ENCODE results near the gene COPRS. TPM values are rescaled to one million over a fixed set of nuclear protein-coding genes. Genes with fewer than 3 reads are reported as not detected.
"Not testable (repeated sequence)": the region's sequence is repeated elsewhere in the genome, so short reads cannot be mapped to it uniquely, and the experiment has no call there.

Gene COPRS
- total RNA-seq, 4 donors from 2014 or later = 23.8 to 45.2 (median 37.0) TPM

DNA sequence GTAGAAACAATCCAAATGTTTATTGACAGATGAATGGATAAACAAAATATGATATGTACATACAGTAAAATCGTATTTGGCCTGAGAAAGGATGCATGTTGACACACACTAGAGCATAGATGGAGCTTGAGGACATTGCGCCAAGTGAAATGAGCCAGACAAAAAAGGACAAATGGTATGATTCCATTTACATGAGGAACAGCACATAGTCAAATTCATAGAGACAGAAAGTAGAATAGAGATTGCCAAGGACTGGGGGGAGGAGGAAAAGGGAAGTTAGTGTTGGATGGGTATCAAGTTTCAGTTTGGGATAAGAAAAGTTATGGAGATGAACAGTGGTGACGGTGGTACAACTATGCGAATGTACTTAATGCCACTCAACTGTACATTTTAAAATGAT lies 47.9 kb downstream of the COPRS start:
- Histone ChIP-seq H3K4me3 (no peak overlapping the region), H3K36me3 (no peaks in the 10 kb centered on the region), H3K9me3 (no peaks in the 10 kb centered on the region), H3K27me3 (no peaks in the 10 kb centered on the region), H3K27ac (no peak overlapping the region), H3K4me1 (peaks cover 0 to 8% (median 0%) of the 10 kb centered on the region in 3 donors)
- 38 to 44% methylated on average over 4 of the region's 4 CpGs for WGBS, 2 donors
- no peak for DNase-seq
- no peak for TF ChIP-seq POLR2A (IDR thresholded peaks at IDR 0.05)
- TF ChIP-seq, protein P1, sequence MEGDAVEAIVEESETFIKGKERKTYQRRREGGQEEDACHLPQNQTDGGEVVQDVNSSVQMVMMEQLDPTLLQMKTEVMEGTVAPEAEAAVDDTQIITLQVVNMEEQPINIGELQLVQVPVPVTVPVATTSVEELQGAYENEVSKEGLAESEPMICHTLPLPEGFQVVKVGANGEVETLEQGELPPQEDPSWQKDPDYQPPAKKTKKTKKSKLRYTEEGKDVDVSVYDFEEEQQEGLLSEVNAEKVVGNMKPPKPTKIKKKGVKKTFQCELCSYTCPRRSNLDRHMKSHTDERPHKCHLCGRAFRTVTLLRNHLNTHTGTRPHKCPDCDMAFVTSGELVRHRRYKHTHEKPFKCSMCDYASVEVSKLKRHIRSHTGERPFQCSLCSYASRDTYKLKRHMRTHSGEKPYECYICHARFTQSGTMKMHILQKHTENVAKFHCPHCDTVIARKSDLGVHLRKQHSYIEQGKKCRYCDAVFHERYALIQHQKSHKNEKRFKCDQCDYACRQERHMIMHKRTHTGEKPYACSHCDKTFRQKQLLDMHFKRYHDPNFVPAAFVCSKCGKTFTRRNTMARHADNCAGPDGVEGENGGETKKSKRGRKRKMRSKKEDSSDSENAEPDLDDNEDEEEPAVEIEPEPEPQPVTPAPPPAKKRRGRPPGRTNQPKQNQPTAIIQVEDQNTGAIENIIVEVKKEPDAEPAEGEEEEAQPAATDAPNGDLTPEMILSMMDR (IDR thresholded peaks at IDR 0.05) = no peak
- intact Hi-C loops (cut with DNase I) = no loop called here

- H3K9me3 ChIP-seq; H3K36me3 ChIP-seq; intact Hi-C loops (cut with DNase I); H3K27ac ChIP-seq; H3K4me3 ChIP-seq; DNase-seq; H3K27me3 ChIP-seq: not testable (repeated sequence)
- 53 to 58% methylated on average over 7 of the region's 7 CpGs for WGBS, 2 donors
- H3K4me1 ChIP-seq = peaks cover 0 to 17% (median 0%) of the 10 kb centered on the region in 3 donors
These were observed 49.2 kb downstream of the COPRS start for GRCh38 chr17:31809876-31810275.

GRCh38 chr17:31808521-31809050 lies 50.5 kb downstream of the COPRS start:
- DNase-seq = no peak
- 86 to 92% methylated on average over 4 of the region's 4 CpGs for WGBS, 2 donors
- Histone ChIP-seq H3K36me3 (no peaks in the 10 kb centered on the region), H3K4me3 (no peak overlapping the region), H3K27me3 (no peaks in the 10 kb centered on the region), H3K27ac (no peak overlapping the region), H3K4me1 (peaks cover 0 to 21% (median 0%) of the 10 kb centered on the region in 3 donors), H3K9me3 (no peaks in the 10 kb centered on the region)
- TF ChIP-seq POLR2A (IDR thresholded peaks at IDR 0.05) = no peak
- TF ChIP-seq, protein P1 (IDR thresholded peaks at IDR 0.05) = no peak
- intact Hi-C loops (cut with DNase I) = no loop called here

DNA sequence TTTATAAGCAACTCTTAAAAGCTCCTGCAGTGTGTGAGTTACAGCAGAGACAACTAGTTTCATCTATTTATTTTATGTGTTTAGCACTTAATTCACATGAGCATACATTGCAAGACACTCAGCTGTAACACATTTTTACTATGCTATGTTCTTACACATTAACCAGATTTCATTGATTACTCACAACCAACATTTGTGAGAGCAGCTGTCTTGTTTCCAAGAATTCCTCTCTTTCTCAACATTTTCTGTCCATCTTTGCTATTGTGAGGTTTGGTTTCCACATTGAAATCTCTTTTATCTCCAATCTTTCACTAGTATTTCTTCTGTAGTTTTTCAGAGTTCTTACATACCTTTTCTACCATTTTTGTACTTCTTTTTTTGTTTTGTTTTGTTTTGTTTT lies 51.2 kb downstream of the COPRS start:
- H3K36me3 ChIP-seq = no peaks in the 10 kb centered on the region
- no peaks in the 10 kb centered on the region for H3K9me3 ChIP-seq
- no peaks in the 10 kb centered on the region for H3K27me3 ChIP-seq
- no peak overlapping the region for H3K27ac ChIP-seq
- no peak for DNase-seq
- TF ChIP-seq, protein P1 (IDR thresholded peaks at IDR 0.05) = no peak
- no peak for TF ChIP-seq POLR2A (IDR thresholded peaks at IDR 0.05)
- intact Hi-C loops (cut with DNase I) = no loop called here
- peaks cover 0 to 21% (median 0%) of the 10 kb centered on the region in 3 donors for H3K4me1 ChIP-seq
- no peak overlapping the region for H3K4me3 ChIP-seq

DNA sequence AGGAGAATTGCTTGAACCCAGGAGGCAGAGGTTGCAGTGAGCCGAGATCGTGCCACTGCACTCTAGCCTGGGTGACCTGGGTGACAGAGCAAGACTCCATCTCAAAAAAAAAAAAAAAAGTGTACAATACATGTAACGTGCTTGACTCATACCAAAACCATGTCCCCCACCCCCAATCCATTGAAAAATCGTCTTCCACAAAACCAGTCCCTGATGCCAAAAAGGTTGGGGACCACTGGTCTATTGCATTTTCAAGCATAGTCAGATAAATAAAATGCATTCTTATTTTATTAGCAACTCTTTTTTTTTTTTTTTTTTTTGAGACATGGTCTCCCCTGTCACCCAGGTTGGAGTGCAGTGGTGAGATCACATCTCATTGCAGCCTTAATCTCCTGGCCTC lies 52.1 kb downstream of the COPRS start:
- no peaks in the 10 kb centered on the region for H3K36me3 ChIP-seq
- no peak overlapping the region for H3K27ac ChIP-seq
- H3K9me3 ChIP-seq = no peaks in the 10 kb centered on the region
- H3K4me3 ChIP-seq = no peak overlapping the region
- intact Hi-C loops (cut with DNase I) = no loop called here
- 65 to 87% methylated on average over 3 to 4 of the region's 4 CpGs for WGBS, 2 donors
- DNase-seq = no peak
- TF ChIP-seq POLR2A (IDR thresholded peaks at IDR 0.05) = no peak
- TF ChIP-seq, protein P1 (IDR thresholded peaks at IDR 0.05) = no peak
- no peaks in the 10 kb centered on the region for H3K27me3 ChIP-seq
- H3K4me1 ChIP-seq = peaks cover 0 to 21% (median 0%) of the 10 kb centered on the region in 3 donors
